Heart left ventricle (tissue), 13 donors: Measurements from ENCODE around the gene HNRNPK.

Experiments
- POLR2A ChIP-seq, 2 donors: fragments of 450-650 bp; IDR thresholded peaks; one replicate each; pipeline ENCODE4 v1.6.1; 2017; ENCODE audit warnings: antibody characterized with exemption in 2 of 2, mild to moderate bottlenecking in 2 of 2, moderate library complexity in 2 of 2
- TF ChIP-seq, protein P1 (sequence below), 12 donors: fragments of 200-600 bp; sonication (generic) in 4 of 12; IDR thresholded peaks; one replicate each; pipeline versions ENCODE4 v1.5.0 to v1.8.0; 2018 to 2022; ENCODE audit warnings: antibody characterized with exemption in 12 of 12, mild to moderate bottlenecking in 5 of 12
- donor health status: ischemic (EF 13 %, LVEDD 7.1; RV severe dilation, severe dysfunction).
- donor health status: DM: no; HTN: yes; CAD: no.
- donor health status: DM: no; HTN: no; CAD: no.
- donor health status: ischemic (EF 25% LVEDD 6.9; RV normal size, moderate dysfunction).
- donor health status: ischemic (EF 25% LVEDD 5.7; RV mildly dilated, moderate dysfunction).
- donor health status: ischemic (EF 35%, LVEDD 5.7; RV mildly dilated, moderate dysfunction).
- donor health status: nonischemic (EF 11% LVEDD 7.7; RV severe dilation, severe dysfunction).
- donor health status: DM: yes; HTN: yes; CAD: no.
- donor health status: PGD.
- donor health status: ischemic (EF 29% LVEDD 5.4; RV normal size, mild dysfunction).
- donor health status: nonischemic (EF 23%, LVEDD 6.1; RV moderate dilation, normal function).

- TF ChIP-seq, protein P1, sequence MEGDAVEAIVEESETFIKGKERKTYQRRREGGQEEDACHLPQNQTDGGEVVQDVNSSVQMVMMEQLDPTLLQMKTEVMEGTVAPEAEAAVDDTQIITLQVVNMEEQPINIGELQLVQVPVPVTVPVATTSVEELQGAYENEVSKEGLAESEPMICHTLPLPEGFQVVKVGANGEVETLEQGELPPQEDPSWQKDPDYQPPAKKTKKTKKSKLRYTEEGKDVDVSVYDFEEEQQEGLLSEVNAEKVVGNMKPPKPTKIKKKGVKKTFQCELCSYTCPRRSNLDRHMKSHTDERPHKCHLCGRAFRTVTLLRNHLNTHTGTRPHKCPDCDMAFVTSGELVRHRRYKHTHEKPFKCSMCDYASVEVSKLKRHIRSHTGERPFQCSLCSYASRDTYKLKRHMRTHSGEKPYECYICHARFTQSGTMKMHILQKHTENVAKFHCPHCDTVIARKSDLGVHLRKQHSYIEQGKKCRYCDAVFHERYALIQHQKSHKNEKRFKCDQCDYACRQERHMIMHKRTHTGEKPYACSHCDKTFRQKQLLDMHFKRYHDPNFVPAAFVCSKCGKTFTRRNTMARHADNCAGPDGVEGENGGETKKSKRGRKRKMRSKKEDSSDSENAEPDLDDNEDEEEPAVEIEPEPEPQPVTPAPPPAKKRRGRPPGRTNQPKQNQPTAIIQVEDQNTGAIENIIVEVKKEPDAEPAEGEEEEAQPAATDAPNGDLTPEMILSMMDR (IDR thresholded peaks at IDR 0.05) = no peak
- TF ChIP-seq POLR2A (IDR thresholded peaks at IDR 0.05) = no peak
These were observed 22.3 kb upstream of the HNRNPK start for GRCh38 chr9:84002344-84002743.
